Measurements from ENCODE around the gene AKT2.

- TF ChIP-seq CTCF (IDR thresholded peaks at IDR 0.05 in 2 of 3, conservative IDR thresholded peaks at IDR 0.05 in 1 of 3; ENCODE audit: borderline replicate concordance in 1 of 3, insufficient read depth in 1 of 3, low read depth in 2 of 3, low read length in 2 of 3) (no peak), TCF7L2 (IDR thresholded peaks at IDR 0.05; ENCODE audit: borderline replicate concordance, extremely low read depth, insufficient read depth, insufficient read length) (no peak), EZH2phosphoT487 (IDR thresholded peaks at IDR 0.05; ENCODE audit: borderline replicate concordance) (no peak), POLR2A (IDR thresholded peaks at IDR 0.05; ENCODE audit: borderline replicate concordance, extremely low read depth, insufficient read depth, insufficient read length) (no peak), POLR2AphosphoS5 (IDR thresholded peaks at IDR 0.05; ENCODE audit: low read depth, low read length) (no peak), CEBPB (IDR thresholded peaks at IDR 0.05; ENCODE audit: low read depth) (no peak), ZNF274 (IDR thresholded peaks at IDR 0.05; ENCODE audit: low read depth, low read length) (no peak), EZH2 (IDR thresholded peaks at IDR 0.05) (no peak), ATF3 (IDR thresholded peaks at IDR 0.05) (no peak)
These were observed 13.4 kb downstream of the AKT2 start for GRCh38 chr19:40271706-40272105.
